Measurements from ENCODE around the gene KDM4C. TPM values are rescaled to one million over a fixed set of nuclear protein-coding genes. Genes with fewer than 3 reads are reported as not detected.

Gene KDM4C
- total and polyA plus RNA-seq, 2 of the 8 experiments (the other 6 are each of a cell fraction or from before 2014, with no cell fraction given): 13.0 to 26.1 TPM

DNA sequence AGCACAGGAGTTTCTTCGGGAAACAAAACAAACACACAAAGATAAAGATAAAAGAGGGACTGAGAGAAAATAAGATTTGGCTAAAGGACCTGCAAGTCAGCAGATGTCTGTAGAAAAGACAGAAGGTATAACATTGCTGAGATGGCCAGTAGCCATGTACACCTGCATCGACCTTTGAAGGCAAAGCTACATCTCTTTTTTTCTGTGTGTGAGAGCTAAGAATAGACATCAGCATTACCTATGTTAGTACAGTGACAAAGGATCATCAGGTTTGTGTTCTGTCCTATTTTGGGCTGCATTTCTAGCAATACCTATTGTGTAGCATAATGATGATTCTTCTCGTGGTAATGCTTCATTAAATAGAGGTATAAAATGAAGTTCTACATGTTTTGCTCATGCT is 64.9 kb downstream of the KDM4C start:
- Histone ChIP-seq H3K18ac (ENCODE audit: extremely low read depth, low read length) (no peak overlapping the region), H2BK20ac (ENCODE audit: low read length) (no peak overlapping the region), H4K20me1 (replicated peaks in 1 of 2; ENCODE audit: control insufficient read depth in 1 of 2, insufficient read depth in 2 of 2, low read length in 2 of 2) (no peaks in the 10 kb centered on the region), H4K5ac (ENCODE audit: insufficient read length, low read depth, low read length) (no peak overlapping the region), H3K79me2 (ENCODE audit: control insufficient read depth in 1 of 2, insufficient read depth in 2 of 2, low read length in 2 of 2) (no peaks in the 10 kb centered on the region), H4K8ac (ENCODE audit: extremely low read depth, insufficient read depth, low read length) (no peak overlapping the region), H3K4me3 (ENCODE audit: extremely low read depth in 1 of 4, insufficient read depth in 2 of 4, low read depth in 3 of 4, low read length in 4 of 4) (no peak overlapping the region), H2BK5ac (ENCODE audit: low read depth, low read length) (no peak overlapping the region), H2BK12ac (ENCODE audit: low read depth, low read length) (no peak overlapping the region), H3K4ac (replicated peaks; ENCODE audit: insufficient read length, low read depth, low read length) (no peak overlapping the region), H3K79me1 (ENCODE audit: low read depth, low read length) (no peaks in the 10 kb centered on the region), H3K27me3 (replicated peaks in 1 of 4; ENCODE audit: control insufficient read depth in 3 of 4, extremely low read depth in 1 of 4, insufficient read depth in 3 of 4, low read length in 3 of 4) (no peaks in the 10 kb centered on the region), H3K9ac (replicated peaks in 1 of 4; ENCODE audit: extremely low read depth in 1 of 4, low read depth in 3 of 4, low read length in 3 of 4) (no peak overlapping the region), H3K23me2 (ENCODE audit: low read depth, low read length) (no peaks in the 10 kb centered on the region), H3K36me3 (ENCODE audit: control insufficient read depth in 2 of 4, insufficient read depth in 4 of 4, low read length in 3 of 4) (no peaks in the 10 kb centered on the region), H4K91ac (replicated peaks; ENCODE audit: insufficient read length, low read length) (no peak overlapping the region), H3K56ac (replicated peaks; ENCODE audit: insufficient read length, low read depth, low read length) (no peak overlapping the region), H3K23ac (ENCODE audit: insufficient read length) (no peak overlapping the region), H2AK5ac (ENCODE audit: low read depth, low read length) (no peak overlapping the region), H2AFZ (ENCODE audit: low read length) (no peak overlapping the region), H2BK15ac (ENCODE audit: low read length) (no peak overlapping the region), H3K27ac (ENCODE audit: low read depth, low read length) (no peak overlapping the region), H3K14ac (ENCODE audit: insufficient read length) (no peak overlapping the region), H3K9me3 (ENCODE audit: insufficient read depth in 2 of 2, low read depth in 1 of 2, low read length in 1 of 2) (no peaks in the 10 kb centered on the region), H3K4me2 (ENCODE audit: insufficient read depth in 1 of 2, low read depth in 2 of 2, low read length in 2 of 2) (no peak overlapping the region), H2BK120ac (replicated peaks; ENCODE audit: low read depth, low read length) (no peak overlapping the region), H3K4me1 (replicated peaks in 1 of 4; ENCODE audit: control insufficient read depth in 3 of 4, insufficient read depth in 4 of 4, low read length in 3 of 4) (peaks cover 0 to 13% (median 9%) of the 10 kb centered on the region in 4 experiments; a peak in 3 of 7 replicates)
- no peak for DNase-seq (ENCODE audit: low read depth in 1 of 2, low spot score in 2 of 2)
- no peak for FAIRE-seq
- 87% methylated on average over 3 of the region's 3 CpGs; no CpG with 5 or more reads in 1 of the 2 experiments for WGBS, 2 experiments (ENCODE audit: extremely low coverage in 1 of 2, insufficient coverage in 1 of 2, insufficient read length in 1 of 2, insufficient replicate concordance in 2 of 2, low coverage in 1 of 2, low lambda C conversion rate in 2 of 2, missing lambda C conversion rate in 1 of 2)
- ChIA-PET CTCF (ENCODE audit: partially characterized antibody) (interaction anchor here (0.5 to 1.2 kb wide), 2 partner anchors 83 to 1348 kb away, joined by 3 read pairs; no protein-coding TSS in a partner anchor), POLR2A (ENCODE audit: partially characterized antibody) (no interaction called here)
- no peak for TF ChIP-seq POLR2A (IDR thresholded peaks at IDR 0.05; ENCODE audit: control extremely low read depth in 1 of 2, low read depth in 2 of 2, low read length in 2 of 2)
- no peak for TF ChIP-seq SUZ12 (IDR thresholded peaks at IDR 0.05; ENCODE audit: low read length)
- TF ChIP-seq JUND (IDR thresholded peaks at IDR 0.05; ENCODE audit: low read length): no peak
- no peak for TF ChIP-seq SP2 (IDR thresholded peaks at IDR 0.05; ENCODE audit: low read length)
- TF ChIP-seq JUN (IDR thresholded peaks at IDR 0.05; ENCODE audit: low read depth, low read length): no peak
- no peak for TF ChIP-seq SAP30 (IDR thresholded peaks at IDR 0.05; ENCODE audit: insufficient read depth, insufficient replicate concordance, low read length)
- no peak for TF ChIP-seq SRF (IDR thresholded peaks at IDR 0.05; ENCODE audit: low read depth, low read length)
- no peak for TF ChIP-seq SIX5 (IDR thresholded peaks at IDR 0.05; ENCODE audit: low read depth, low read length)
- no peak for TF ChIP-seq NRF1 (IDR thresholded peaks at IDR 0.05; ENCODE audit: low read depth, low read length)
- TF ChIP-seq KDM1A (IDR thresholded peaks at IDR 0.05; ENCODE audit: borderline replicate concordance, low read length): no peak
- TF ChIP-seq KDM4A (IDR thresholded peaks at IDR 0.05; ENCODE audit: low read depth, low read length, severe bottlenecking): no peak
- TF ChIP-seq BRCA1 (IDR thresholded peaks at IDR 0.05; ENCODE audit: low read depth, low read length): no peak
- no peak for TF ChIP-seq BCL11A (IDR thresholded peaks at IDR 0.05; ENCODE audit: low read depth in 2 of 2, low read length in 2 of 2)
- no peak for TF ChIP-seq CTBP2 (IDR thresholded peaks at IDR 0.05; ENCODE audit: borderline replicate concordance, insufficient read depth, insufficient read length, low read length)
- TF ChIP-seq TEAD4 (IDR thresholded peaks at IDR 0.05; ENCODE audit: low read depth, low read length): no peak

Measured in H1 (cell line).